Measurements from ENCODE around the gene DNTTIP2. TPM values are rescaled to one million over a fixed set of nuclear protein-coding genes. Genes with fewer than 3 reads are reported as not detected.
A peak's percentile ranks its signal among the peaks of the same experiment; 100 is the strongest.
"Not testable (repeated sequence)": the region's sequence is repeated elsewhere in the genome, so short reads cannot be mapped to it uniquely, and the experiment has no call there.

The DNTTIP2 gene
- total RNA-seq, 1 donor from 2014 or later, result 58.3 TPM

DNA sequence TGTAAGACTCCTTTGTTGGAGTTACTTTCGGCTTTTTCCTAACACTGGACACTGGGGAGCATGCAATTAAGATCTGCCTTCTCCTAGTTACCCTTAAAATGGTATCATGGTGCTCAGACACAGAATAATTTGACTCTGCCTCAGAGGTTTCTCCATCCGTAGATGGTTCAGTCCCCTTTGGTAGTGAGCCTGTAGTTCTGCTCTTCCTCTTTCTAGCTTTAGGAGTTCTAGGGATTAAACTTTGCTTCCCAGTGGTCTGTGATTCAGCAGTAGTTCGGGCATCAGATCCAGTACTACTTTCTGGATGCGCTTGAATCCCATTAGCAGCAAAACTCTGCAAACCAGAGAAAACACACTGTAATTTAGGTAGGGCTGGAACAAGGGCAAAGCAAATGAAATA, 1.5 kb downstream of the DNTTIP2 start:
- DNase-seq (ENCODE audit: low spot score), result no peak

DNA sequence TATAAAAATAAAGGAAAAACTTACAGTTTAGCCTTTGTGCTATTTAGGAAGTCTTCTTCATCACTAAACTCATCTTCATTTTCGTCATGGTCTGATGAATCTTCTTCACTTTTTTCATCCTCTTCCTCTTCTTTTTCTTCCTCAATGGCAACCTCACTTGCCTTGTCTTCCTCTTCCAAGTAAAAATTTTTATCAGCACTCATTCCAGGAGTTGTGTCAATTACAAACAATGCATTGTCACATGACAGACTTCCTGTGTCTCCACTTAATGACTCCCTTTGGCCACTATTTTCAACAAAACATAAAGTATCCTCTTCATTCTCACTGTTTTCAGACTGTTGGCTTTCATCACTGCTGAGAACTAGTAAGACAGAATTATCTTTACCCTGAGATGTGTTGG, 2.8 kb downstream of the DNTTIP2 start:
- no peak for DNase-seq (ENCODE audit: low spot score)

DNA sequence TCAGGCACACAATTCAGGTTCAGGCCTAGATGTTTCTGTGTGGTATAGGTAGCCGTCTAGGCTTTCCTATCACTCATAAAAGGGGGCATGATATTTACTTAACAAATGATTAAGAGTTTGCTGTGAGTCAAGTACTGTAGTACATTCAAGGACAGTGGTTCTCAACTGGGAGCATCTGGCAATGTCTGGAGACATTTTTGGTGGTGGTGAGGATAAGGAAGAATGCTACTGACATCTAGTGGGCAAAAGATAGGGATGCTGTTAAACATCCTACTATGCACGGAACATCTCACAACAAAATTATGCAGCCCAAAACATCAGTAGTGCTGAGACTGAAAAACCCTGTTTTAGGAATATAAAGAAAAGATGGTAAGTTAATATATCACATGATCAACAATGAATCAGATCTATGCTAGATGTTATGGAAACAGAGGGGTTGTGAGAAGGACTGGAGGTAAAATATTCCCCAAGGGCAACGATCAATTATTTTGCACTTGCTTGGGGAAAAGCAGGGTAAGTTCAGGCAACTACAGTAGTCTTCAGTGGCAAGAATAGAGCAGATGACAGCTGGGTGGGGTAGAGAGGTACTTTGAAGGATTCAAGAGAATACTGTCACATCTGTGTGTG, 4.9 kb downstream of the DNTTIP2 start:
- no peak for DNase-seq (ENCODE audit: low spot score)

DNA sequence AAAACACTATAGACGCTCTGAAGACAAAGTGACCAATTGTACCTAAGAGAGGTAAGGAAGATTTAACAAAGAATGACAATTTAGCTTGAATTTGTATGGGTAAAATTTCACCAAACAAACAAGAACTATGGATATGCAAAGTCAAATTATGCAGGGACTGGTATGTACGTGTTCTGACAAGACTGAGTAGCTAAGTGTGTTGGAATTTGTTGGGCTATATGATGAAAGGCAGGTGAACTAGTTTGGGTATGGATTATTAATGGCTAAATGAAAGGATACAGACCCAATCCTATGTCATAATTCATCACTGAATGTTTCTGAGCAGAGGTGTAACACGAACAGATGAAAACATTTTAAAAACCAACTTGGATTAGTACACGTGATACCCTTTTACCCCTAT, 7.6 kb downstream of the DNTTIP2 start:
- no peak for DNase-seq (ENCODE audit: low spot score)

DNA sequence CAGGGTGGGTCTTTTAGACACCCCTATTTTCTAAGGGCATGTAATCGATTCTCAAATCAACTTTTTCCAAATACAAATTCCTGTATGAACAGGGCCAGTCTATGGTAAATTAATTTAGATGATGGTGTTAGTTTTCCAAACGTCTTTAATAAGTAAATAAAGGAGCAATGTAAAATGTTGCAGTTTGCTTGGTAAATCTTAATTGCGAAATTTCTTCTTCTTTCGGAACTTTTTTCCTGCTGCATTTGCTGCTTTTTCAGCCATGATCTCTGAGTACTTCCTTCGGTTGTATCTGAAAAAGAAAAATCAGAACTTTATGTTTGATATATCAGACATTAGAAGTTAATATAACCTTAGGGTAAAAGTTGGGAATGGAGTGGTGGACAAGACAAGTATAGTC, 9.4 kb downstream of the DNTTIP2 start:
- DNase-seq (ENCODE audit: low spot score), result no peak

DNA sequence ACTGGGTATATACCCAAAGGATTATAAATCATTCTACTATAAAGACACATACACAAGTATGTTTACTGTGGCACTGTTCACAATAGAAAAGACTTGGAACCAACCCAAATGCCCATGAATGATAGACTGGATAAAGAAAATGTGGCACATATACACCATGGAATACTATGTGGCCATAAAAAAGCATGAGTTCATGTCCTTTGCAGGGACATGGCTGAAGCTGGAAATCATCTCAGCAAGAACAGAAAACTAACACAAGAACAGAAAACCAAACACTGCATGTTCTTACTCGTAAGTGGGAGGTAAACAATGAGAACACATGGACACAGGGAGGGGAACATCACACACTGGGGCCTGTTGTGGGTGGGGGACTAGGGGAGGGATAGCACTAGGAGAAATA, 10.5 kb downstream of the DNTTIP2 start:
- DNase-seq (ENCODE audit: low spot score), result not testable (repeated sequence)

DNA sequence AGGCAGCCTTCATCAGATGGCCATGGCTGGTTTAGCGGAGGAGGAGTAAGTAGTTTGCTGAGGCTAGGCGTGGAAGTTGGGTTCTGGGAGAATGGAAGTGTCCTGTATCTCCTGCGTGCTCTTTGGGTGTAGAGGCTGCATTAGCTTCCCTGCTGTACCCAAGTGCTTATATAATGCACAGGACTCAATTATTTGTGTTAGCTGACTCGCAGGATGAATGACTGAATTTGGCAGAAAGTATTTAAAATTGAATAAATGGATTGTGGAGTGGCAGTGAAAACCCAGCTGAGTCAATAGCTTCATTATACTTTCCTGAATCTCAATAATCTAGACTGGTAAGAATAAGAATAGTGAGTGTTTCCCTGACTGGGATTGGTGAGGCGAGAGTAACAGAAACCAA, 13.8 kb downstream of the DNTTIP2 start:
- no peak for DNase-seq (ENCODE audit: low spot score)

DNA sequence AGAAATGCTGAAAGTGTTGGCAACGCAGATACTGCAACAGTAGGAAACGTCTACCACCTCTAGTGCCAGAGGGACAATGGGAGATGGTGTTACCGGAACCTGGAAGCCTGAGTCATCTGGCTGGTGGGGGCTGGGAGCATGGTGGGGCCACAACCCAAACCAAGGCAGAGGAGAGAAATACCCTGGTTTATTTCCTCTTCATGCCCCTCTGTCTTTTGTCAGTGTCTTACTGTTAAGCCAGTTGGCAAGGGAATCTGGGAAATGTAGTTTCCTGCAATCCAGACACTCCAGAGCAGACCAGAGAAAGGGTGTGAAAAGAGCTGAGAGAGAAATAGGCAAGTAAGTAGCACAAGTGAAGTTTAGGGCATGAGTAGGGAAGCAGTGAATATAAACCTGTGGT, 14.8 kb downstream of the DNTTIP2 start:
- DNase-seq (ENCODE audit: low spot score), result no peak

DNA sequence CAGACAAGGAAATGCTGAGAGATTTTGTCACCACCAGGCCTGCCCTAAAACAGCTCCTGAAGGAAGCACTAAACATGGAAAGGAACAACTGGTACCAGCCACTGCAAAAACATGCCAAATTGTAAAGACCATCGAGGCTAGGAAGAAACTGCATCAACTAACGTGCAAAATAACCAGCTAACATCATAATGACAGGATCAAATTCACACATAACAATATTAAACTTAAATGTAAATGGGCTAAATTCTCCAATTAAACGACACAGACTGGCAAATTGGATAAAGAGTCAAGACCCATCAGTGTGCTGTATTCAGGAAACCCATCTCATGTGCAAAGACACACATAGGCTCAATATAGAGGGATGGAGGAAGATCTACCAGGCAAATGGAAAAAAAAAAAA, 21.4 kb downstream of the DNTTIP2 start:
- not testable (repeated sequence) for DNase-seq (ENCODE audit: low spot score)

DNA sequence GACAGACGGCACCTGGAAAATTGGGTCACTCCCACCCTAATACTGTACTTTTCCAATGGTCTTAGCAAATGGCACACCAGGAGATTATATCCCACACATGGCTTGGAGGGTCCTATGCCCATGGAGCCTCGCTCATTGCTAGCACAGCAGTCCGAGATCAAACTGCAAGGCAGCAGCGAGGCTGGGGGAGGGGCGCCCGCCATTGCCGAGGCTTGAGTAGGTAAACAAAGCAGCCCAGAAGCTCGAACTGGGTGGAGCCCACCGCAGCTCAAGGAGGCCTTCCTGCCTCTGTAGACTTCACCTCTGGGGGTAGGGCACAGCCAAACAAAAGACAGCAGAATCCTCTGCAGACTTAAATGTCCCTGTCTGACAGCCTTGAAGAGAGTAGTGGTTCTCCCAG, 23.0 kb downstream of the DNTTIP2 start:
- DNase-seq (ENCODE audit: low spot score), result not testable (repeated sequence)

DNA sequence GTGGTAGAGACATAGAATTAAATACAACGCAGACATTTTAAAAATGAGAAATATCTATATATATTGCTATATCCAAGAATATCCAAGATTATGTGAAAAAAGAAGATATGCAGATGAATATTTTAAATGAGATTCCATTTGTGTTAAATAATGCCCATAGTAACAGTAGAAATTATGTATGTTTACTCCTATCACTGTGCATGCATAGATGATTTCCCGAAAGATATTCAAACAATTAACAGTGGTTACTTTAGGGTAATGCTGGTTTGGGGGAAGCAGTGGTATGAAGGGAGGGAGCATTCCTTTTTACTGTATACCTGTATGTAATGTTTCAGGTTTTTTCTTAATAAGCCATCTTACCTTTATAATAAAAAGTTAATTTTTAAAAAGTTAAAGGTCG, 25.1 kb downstream of the DNTTIP2 start:
- no peak for DNase-seq (ENCODE audit: low spot score)

DNA sequence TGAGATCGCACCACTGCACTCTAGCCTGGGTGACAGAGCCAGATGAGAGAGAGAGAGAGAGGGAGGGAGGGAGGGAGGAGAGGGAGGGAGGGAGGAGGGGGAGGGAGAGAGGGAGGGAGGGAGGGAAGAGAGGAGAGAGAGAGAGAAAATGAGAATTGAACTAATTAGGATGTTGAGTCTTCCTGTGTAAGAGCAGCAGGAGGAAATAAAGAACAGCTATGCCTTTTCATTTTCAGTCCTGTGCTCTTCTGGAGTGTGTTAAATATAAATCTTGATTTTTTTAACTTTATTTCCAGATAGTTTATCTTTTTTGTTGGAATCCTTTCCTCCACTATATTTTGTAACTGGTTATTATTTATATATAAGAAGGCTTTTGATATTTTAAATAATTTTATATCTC, 27.1 kb downstream of the DNTTIP2 start:
- no peak for DNase-seq (ENCODE audit: low spot score)

DNA sequence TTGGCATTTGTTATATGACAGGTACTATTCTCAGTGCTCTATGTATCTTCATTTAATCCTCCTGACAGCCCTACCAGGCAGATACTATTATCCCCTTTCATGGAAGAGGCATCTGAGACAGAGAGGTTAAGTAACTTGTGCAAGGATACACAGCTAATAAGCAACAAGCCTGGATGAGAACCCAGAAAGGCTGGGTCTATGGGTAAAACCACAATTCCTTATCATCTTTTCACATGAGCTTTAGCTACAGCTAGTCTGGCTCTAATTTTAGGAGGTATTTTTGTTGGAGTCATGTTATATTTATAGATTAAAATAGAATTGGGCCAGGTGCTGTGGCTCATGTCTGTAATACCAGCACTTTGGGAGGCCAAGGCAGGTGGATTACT, 27.7 kb downstream of the DNTTIP2 start:
- DNase-seq (ENCODE audit: low spot score), result no peak

DNA sequence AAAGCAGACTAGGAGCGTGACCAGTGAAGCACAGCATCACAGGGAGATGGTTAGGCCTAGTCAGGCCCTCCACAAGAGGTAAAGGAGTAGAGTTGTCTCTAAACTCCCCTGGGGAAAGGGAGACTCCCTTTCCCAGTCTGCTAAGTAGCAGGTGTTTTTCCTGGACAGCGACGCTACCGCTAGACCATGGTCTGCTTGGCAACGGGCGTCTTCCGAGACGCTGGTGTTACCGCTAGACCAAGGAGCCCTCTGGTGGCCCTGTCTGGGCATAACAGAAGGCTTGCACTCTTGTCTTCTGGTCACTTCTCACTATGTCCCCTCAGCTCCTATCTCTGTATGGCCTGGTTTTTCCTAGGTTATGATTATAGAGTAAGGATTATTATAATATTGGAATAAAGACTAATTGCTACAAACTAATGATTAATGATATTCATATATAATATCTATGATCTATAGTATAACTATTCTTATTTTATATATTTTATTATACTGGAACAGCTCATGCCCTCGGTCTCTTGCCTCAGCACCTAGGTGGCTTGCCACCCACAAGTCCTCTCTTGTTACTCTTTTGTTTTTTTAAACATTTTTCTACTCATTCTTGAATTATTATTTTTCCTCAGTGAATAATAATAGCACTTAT, 28.2 kb downstream of the DNTTIP2 start:
- DNase-seq (ENCODE audit: low spot score), result not testable (repeated sequence)

DNA sequence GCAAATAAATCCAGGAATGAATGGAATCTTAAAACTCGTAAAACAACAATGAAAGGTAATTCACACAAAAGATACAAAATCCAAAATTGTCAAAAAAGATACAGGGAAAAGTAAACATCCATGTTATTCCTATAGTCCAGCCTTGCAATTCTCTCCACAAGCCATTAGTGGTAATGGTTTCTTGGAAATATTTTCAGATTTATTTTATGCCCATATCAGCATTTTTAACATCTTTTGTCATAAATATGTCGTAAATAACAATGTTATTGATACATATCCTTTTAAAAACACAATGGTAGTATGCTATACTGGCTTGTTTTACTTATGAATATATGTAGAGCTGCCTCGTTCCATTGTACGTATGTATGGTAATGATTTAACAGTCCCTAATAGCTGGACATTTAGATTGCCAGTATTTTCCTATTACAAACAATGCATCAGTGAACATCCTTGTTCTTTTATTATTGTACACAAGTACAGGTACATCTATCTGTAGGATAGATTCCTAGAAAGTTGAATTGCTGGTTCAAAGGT, 30.6 kb downstream of the DNTTIP2 start:
- no peak for DNase-seq (ENCODE audit: low spot score)

DNA sequence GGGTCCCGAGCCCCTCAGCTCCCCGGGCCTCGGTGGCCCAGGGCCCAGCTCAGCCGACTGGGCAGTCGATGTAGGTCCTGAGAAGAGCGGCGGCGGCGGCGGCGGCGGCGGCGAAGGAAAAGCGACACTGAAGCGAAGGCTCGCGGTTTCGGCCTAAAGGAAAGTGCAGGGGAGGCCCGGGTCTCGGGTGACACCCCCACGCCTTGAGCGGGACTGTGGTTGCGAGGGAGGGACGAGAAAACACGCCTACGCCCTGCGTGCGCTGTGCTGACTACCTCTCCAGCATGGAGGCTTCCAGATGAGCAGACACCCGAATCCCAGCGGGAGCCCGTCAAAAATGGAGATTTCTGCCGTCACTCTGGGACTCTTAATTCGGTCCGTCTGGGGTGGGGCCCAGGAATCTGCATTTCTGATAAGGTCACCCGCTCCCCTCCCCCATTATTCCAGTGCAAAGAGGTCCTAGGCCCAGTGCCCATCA, 31.2 kb downstream of the DNTTIP2 start:
- DNase-seq (ENCODE audit: low spot score), result no peak

DNA sequence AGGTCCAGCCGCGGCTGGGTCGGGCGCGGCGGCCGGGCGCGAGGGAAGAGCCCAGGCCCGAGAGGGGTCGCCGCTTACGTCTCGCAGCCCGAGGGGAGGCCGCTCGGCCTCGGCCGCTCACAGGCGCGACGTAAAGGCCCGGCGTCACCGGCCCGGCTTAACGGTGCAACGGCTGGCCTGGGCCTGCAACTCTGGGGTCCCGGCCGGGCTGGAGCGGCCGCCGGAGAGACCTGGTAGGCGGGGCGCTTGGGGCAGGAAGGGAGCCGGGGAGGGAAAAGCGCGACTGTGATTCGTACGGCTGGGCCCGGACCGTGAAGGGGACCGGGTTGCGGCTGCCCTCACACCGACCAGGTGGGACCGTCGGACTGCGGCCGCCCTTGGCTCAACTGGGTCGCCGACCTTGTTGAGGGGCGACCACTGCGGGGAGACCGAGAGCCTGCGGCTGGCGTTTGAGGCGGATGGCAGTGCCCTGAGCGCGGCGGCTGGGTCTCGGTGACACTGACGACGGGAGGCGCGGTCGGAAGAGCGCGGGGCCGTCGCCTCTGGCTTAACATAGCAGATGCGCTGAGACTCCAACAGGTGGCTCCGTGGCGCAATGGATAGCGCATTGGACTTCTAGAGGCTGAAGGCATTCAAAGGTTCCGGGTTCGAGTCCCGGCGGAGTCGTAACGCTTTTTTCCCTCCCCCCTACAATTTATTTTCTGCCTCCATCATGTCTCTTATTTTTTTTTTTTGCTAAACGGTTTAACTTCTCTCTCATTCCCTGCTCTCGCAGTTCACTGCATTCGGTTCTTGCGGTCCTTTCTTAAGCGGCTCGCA, 31.8 kb downstream of the DNTTIP2 start:
- DNase-seq (ENCODE audit: low spot score), result peak; percentile 96

DNA sequence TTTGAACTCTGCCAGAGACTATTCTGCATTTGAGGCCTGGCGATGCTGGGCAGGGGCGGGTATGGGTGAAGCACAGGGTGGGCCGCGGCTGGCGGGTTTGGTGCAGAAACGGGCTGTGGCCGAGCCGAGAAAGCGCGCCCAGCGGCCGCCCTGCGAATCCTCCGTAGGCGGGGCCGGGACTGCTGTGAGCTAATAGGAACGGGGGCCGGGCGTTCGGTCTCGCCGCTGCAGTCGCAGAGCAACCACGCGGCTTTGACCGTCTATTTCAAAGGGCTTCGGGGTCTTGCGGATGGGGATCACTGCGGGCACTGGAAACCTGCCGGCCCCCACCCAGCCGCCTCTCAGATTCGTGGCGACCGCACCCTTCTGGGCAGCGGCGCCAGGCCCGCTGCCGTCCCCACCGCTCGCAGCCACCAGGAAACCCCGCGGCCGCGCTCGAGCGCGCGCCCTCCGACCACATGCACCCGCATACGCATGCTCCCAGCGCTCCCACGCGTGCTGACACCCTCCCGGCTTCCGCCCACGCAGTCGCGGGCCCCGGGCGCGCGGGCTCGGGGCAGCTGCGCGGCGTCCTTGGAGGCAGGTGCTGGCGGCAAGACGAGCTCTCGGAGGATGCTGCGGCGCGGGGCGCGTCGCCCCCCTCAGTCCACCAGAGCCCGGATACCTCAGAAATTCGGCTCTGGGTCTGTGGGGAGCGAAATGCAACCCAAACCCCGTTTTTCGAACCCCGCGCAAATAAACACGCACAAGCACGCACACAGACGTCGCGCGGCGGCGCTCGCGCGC, 32.6 kb downstream of the DNTTIP2 start:
- peak; percentile 96 for DNase-seq (ENCODE audit: low spot score)

DNA sequence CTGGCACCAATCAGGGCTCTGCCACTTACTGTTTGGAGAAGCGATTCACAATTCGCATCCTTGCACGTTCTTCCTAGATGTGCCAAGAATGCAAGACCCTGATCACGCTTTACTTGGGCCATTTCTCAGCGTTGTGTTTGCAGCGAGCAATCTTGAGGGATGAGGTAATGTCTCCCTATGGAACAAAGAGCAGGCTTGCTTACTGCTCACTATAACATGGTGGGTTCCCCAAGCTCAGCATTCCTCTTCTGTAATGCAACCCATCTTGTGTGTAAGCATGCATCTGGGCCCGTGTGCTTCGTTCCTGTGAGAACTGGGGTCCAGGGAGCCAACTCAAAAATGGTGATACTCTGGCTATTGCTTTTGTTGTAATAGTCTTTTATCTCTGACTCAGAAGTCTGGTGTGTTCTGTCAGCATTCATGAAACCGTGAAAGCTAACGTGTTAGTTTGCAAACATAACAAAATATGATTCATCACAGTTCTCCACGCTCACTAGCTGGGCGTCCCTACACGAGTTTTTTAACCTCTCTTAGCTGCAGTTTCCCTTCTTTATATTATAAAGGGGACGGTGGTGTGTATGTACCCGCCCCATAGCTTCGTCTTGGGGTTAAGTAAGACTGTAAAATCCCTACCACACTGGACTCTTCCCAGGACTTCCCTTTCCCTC, 33.3 kb downstream of the DNTTIP2 start:
- no peak for DNase-seq (ENCODE audit: low spot score)

DNA sequence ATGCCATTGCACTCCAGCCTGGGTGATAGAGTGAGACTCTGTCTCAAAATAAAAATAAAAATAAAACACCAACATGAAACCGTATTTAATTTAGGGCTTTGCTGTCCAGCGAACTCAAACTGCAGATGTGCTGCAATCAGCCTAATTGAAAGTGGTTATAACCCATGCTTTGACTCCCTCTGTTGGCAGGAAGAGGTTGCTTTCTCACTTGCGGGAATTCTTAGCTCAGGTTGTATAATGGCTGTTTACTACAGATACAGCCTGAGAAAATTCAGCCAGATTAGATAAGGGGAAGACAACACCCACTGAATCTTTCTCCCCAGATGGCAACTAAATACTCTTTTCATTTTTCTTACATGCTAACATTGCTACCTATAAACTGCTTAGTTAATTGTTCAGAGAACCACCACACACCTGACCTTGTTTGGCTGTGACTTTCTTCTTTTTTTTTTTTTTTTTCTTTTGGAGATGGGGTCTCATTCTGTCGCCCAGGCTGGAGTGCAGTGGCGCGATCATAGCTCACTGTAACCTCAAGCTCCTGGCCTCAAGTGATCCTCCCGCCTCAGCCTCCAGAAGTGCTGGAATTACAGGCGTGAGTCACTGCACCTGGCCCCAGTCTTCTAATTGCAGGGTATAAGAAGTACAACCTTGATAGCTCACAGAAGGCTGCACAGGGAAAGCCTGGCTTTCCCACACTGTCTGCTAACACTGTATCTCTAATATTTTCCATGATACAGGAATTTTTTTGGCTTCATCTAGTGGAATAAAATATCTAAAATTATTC, 34.6 kb downstream of the DNTTIP2 start:
- DNase-seq (ENCODE audit: low spot score), result no peak
